ENCODE measurements around the gene CCDC188. TPM values are rescaled to one million over a fixed set of nuclear protein-coding genes. Genes with fewer than 3 reads are reported as not detected.

Gene CCDC188
- total and polyA plus RNA-seq, 2 of the 13 experiments (the other 11 are each of a cell fraction or from before 2014, with no cell fraction given): not detected

GRCh38 chr22:20173772-20174171 lies 22.9 kb upstream of the CCDC188 start:
- ChIA-PET POLR2A (no interaction called here), CTCF (ENCODE audit: low intra/inter-chr PET ratio, low total read pairs) (no interaction called here)
- no peaks in the 10 kb centered on the region for H3K36me3 ChIP-seq (replicated peaks in 1 of 2; ENCODE audit: control insufficient read depth in 1 of 2, insufficient read depth in 2 of 2, low read length in 2 of 2)
- peaks cover 18 to 86% of the 10 kb centered on the region in 2 experiments for H3K27me3 ChIP-seq (ENCODE audit: control insufficient read depth in 1 of 2, insufficient read depth in 2 of 2, low read length in 2 of 2)
- BruUV-seq (replicated peaks): no TSS peak
- in situ Hi-C loops (cut with HindIII; ENCODE audit: extremely low pct_ligation_motif_present, low pct_unique_long_range_greater_than_20kb): loop anchor here (25.0 kb wide), 1 partner anchor 1211 kb away; no protein-coding TSS in a partner anchor
- H4K20me1 ChIP-seq (ENCODE audit: insufficient read depth, low read length): peaks cover 4% of the 10 kb centered on the region; the same call in 1 of the 2 replicates
- ATAC-seq: no peak
- no peak overlapping the region for H3K27ac ChIP-seq (ENCODE audit: extremely low read length, insufficient read depth, low read length)
- TF ChIP-seq GZF1 (CRISPR knock-in tag; IDR thresholded peaks at IDR 0.05) (no peak), NBN (conservative IDR thresholded peaks at IDR 0.05) (no peak), ZBTB21 (CRISPR knock-in tag; IDR thresholded peaks at IDR 0.05) (no peak), GATA4 (IDR thresholded peaks at IDR 0.05; ENCODE audit: borderline replicate concordance, low read depth) (no peak), RCOR2 (CRISPR knock-in tag; IDR thresholded peaks at IDR 0.05) (no peak), ZNF10 (CRISPR knock-in tag; IDR thresholded peaks at IDR 0.05; ENCODE audit: borderline replicate concordance, low read depth) (no peak), GATAD2A (CRISPR knock-in tag; IDR thresholded peaks at IDR 0.05) (no peak), MAX (IDR thresholded peaks at IDR 0.05) (no peak)
- TF ChIP-seq, protein P1, sequence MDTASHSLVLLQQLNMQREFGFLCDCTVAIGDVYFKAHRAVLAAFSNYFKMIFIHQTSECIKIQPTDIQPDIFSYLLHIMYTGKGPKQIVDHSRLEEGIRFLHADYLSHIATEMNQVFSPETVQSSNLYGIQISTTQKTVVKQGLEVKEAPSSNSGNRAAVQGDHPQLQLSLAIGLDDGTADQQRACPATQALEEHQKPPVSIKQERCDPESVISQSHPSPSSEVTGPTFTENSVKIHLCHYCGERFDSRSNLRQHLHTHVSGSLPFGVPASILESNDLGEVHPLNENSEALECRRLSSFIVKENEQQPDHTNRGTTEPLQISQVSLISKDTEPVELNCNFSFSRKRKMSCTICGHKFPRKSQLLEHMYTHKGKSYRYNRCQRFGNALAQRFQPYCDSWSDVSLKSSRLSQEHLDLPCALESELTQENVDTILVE (CRISPR knock-in tag; IDR thresholded peaks at IDR 0.05): no peak
- TF ChIP-seq, protein P2, sequence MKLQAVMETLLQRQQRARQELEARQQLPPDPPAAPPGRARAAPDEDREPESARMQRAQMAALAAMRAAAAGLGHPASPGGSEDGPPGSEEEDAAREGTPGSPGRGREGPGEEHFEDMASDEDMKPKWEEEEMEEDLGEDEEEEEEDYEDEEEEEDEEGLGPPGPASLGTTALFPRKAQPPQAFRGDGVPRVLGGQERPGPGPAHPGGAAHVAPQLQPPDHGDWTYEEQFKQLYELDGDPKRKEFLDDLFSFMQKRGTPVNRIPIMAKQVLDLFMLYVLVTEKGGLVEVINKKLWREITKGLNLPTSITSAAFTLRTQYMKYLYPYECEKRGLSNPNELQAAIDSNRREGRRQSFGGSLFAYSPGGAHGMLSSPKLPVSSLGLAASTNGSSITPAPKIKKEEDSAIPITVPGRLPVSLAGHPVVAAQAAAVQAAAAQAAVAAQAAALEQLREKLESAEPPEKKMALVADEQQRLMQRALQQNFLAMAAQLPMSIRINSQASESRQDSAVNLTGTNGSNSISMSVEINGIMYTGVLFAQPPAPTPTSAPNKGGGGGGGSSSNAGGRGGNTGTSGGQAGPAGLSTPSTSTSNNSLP (IDR thresholded peaks at IDR 0.05; ENCODE audit: low read depth, low read length): no peak
- TF ChIP-seq, protein P3, sequence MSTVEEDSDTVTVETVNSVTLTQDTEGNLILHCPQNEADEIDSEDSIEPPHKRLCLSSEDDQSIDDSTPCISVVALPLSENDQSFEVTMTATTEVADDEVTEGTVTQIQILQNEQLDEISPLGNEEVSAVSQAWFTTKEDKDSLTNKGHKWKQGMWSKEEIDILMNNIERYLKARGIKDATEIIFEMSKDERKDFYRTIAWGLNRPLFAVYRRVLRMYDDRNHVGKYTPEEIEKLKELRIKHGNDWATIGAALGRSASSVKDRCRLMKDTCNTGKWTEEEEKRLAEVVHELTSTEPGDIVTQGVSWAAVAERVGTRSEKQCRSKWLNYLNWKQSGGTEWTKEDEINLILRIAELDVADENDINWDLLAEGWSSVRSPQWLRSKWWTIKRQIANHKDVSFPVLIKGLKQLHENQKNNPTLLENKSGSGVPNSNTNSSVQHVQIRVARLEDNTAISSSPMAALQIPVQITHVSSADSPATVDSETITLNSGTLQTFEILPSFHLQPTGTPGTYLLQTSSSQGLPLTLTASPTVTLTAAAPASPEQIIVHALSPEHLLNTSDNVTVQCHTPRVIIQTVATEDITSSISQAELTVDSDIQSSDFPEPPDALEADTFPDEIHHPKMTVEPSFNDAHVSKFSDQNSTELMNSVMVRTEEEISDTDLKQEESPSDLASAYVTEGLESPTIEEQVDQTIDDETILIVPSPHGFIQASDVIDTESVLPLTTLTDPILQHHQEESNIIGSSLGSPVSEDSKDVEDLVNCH (CRISPR knock-in tag; IDR thresholded peaks at IDR 0.05): no peak
- TF ChIP-seq, protein P4, sequence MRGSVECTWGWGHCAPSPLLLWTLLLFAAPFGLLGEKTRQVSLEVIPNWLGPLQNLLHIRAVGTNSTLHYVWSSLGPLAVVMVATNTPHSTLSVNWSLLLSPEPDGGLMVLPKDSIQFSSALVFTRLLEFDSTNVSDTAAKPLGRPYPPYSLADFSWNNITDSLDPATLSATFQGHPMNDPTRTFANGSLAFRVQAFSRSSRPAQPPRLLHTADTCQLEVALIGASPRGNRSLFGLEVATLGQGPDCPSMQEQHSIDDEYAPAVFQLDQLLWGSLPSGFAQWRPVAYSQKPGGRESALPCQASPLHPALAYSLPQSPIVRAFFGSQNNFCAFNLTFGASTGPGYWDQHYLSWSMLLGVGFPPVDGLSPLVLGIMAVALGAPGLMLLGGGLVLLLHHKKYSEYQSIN (CRISPR knock-in tag; IDR thresholded peaks at IDR 0.05; ENCODE audit: borderline replicate concordance): no peak
- TF ChIP-seq, protein P5, sequence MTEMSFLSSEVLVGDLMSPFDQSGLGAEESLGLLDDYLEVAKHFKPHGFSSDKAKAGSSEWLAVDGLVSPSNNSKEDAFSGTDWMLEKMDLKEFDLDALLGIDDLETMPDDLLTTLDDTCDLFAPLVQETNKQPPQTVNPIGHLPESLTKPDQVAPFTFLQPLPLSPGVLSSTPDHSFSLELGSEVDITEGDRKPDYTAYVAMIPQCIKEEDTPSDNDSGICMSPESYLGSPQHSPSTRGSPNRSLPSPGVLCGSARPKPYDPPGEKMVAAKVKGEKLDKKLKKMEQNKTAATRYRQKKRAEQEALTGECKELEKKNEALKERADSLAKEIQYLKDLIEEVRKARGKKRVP (CRISPR knock-in tag; IDR thresholded peaks at IDR 0.05): no peak
- no peaks in the 10 kb centered on the region for H3K79me2 ChIP-seq (ENCODE audit: insufficient read depth, low read length)
- H3K4me2 ChIP-seq (ENCODE audit: low read depth, low read length): no peak overlapping the region
- H3K9ac ChIP-seq (ENCODE audit: insufficient read depth, low read depth, low read length): no peak overlapping the region
- no CpG with 5 or more reads among the region's 10 CpGs for WGBS (ENCODE audit: low lambda C conversion rate)
- no peaks in the 10 kb centered on the region for H3K9me3 ChIP-seq (ENCODE audit: low read length)
- no peak for DNase-seq (ENCODE audit: low spot score)
- no peak overlapping the region for H3K4me3 ChIP-seq (replicated peaks in 1 of 3; ENCODE audit: insufficient read depth in 1 of 3, low read depth in 2 of 3, low read length in 3 of 3)
- no peak for FAIRE-seq
- intact Hi-C loops (cut with micrococcal nuclease; ENCODE audit: unreplicated experiment): no loop called here
- no peak overlapping the region for H2AFZ ChIP-seq (ENCODE audit: low read length)
- peaks cover 6% of the 10 kb centered on the region; the same call in 1 of the 2 replicates for H3K4me1 ChIP-seq (ENCODE audit: insufficient read depth, low read length)
